NCI-H526 (cell line): Measurements from ENCODE around the gene SLC2A14.
"Not testable (repeated sequence)": the region's sequence is repeated elsewhere in the genome, so short reads cannot be mapped to it uniquely, and the experiment has no call there.

Experiments
- DNase-seq, 2 experiments: peaks; one replicate each; lab custom pipeline; 2025; lab: John Stamatoyannopoulos, UW

The SLC2A14 gene

DNA sequence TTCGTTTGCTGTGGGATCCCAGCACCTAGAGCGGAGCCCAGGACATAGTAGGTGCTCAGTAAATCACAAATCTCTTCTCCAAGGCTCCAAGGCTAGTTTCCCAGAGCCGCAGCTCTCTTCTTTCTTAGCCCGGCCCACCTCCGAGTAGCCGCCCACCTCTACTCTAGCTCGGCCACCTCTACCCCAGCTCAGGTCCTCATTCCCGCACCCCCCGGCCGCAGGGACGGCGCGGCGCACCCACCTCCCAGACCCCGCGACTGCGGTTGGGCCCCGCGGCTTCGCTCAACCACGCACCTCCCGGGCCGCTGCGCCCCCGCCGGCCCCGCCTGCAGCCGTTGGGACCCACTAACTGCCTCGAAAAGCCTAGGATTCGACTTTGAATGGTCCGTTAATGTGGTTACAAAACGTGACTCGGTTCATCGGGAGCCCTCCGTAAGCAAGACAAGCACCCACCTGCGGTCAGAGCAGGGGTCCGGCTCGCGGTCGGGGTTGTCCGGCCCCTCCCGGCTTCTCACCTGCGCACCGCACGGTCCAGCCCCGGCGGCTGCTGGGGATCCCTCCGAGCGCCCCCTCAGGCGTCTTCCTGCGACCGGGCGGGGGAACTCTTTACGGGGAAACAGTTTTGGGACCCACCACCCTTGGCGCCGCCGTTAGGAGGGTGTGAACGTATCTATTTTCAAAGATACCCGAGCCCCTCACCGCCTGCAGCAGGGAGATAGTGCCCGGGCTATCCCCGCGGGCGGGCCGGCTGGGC is at the start of gene SLC2A14:
Gene SLC2A14, minus strand, starts transcription at position 350 of the 754 bp plus-strand sequence. CDS start 3,035 bp downstream, outside the sequence.
- no peak for DNase-seq

DNA sequence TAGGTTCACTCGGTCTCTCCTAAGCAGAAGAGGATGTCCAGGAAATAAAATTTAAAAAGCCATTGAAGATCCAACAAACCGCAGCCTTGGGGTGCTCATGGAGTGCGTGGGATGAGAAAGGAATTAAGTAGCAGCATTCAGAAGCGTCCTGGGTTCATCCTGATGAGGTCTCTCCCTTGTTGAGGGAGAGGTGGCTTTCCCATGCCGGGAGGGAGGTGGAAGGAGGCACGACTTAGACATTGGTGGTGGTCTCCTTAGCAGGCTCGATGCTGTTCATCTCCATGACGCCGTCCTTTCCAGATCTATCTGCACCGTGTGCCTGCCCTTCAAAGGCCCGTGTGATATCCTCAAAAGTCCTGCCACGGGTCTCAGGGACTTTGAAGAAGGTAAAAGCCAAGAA is 48.5 kb upstream of the SLC2A14 start:
- DNase-seq = not testable (repeated sequence)

DNA sequence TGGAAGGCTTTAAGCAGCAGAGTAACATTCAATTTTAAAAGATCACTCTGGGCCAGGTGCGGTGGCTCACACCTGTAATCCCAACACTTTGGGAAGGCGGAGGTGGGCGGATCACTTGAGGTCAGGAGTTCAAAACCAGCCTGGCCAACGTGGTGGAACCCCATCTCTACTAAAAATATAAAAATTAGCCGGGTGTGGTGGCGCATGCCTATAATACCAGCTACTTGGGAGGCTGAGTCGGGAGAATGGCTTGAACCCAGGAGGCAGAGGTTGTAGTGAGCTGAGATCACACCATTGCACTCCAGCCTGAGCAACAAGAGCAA is 45.5 kb upstream of the SLC2A14 start:
- DNase-seq = not testable (repeated sequence)

DNA sequence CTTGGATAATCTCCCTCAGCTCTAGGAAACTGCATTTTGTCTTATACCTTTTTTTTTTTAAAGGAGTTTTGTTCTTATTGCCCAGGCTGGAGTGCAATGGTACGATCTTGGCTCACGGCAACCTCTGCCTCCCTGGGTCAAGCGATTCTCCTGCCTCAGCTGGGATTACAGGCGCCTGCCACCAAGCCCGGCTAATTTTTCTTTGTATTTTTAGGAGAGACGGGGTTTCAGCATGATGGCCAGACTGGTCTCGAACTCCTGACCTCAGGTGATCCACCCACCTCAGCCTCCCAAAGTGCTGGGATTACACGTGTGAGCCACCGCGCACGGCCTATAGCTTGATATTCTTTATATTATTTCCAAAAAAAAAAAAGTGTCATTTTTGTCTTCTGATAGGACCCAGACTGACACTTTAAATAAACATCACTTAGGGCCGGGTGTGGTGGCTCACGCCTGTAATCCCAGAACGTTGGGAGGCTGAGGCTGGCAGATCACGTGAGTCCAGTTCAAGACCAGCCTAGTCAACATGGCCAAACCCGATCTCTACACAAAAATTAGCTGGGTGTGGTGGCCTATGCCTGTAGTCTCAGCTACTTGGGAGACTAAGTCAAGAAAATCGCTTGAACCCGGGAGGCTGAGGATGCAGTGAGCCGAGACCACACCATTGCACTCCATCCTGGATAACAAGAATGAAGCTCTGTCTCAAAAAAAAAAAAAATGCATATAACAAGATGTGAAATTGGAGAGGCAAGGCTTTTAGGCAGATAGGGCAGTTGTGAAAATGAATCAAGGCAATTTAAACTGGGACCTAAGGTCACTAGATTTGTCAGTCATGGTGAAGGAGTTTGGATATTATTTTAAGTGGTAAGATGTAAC is 44.9 kb upstream of the SLC2A14 start:
- no peak for DNase-seq

DNA sequence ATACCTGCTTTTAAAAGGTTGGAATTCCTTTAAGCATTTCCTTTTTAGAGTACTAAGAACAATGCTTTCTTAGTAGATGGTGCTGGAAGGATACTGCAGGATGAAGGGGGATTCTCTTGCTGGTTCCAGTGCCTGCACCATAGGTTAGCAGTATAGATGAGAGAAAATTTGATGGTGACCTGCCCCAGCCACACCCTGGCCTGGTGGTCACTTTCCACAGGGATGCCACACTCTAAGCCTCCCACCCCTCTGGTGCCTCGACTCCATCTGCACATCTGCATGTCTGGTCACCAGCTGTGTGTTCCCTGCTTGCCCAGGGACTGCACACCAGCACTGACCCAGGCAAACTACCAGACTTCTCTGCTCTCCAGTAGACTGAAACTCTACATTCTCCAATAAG is 44.2 kb upstream of the SLC2A14 start:
- no peak for DNase-seq

DNA sequence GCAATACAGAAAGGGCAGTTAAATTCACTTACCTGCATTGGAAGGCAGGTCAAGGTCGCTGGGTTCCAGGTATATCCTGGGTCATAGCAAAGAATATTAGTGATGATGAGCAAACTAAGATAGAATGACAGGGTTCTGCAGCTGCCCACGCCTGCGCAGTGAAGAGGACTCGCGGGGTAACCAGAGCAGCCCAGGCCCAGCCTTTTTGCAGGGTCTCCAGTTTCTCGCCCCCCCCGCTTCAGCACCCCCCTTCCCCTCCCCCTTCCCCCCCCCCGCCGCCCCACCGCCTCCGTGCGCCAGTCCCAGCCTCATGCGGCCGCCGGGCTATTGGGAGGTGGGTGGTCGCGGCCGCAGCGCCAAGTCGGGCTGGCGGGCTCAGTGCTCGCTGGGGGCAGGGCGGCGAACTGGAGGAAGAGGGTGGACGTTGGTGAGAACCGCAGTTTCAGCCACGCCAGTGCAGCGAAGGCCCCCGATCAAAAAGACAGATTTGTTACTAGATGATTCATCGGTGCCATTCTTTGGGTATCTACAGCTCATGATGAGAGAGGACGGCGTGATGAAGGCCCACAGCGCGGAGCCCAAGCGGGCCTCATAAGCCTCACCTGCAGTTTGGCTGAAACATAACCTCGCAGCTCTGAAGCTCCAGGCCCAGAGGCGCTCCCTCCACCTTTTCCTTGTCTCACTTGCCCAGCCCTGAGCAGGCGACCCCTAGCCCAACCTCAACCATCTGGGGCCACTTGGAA is 43.1 kb upstream of the SLC2A14 start:
- no peak for DNase-seq

DNA sequence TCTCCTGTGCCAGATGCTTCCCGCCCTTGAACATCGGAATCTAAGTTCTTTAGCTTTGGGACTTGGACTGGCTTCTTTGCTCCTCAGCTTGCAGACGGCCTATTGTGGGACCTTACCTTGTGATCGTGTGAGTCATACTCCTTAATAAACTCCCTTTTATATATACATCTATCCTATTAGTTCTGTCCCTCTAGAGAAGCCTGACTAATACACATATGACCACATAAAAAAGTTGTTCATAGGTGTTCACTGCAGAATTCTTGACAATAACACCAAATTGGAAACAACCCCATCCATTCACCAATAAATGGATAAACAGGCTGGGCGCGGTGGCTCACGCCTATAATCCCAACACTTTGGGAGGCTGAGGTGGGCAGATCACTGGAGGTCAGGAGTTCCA is 37.4 kb upstream of the SLC2A14 start:
- DNase-seq = not testable (repeated sequence)

DNA sequence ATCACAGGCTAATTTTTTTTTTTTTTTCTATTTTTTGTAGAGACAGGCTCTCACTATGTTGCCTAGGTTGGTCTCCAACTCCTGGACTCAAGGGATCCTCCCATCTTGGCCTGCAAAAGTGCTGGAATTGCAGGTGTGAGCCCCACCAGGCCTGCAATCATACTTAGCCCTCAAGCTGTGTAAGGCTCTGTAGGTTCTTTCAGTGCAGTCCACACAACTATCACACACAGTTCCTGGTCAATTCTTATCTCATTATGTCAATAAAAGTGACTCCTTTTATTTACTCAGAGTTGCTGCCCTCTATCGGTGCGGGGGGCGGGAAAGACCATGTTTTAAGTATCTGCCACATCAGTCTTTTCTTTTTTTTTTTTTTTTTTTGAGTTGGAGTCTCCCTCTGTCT is 34.3 kb upstream of the SLC2A14 start:
- peak; percentile 20 to 68 for DNase-seq

DNA sequence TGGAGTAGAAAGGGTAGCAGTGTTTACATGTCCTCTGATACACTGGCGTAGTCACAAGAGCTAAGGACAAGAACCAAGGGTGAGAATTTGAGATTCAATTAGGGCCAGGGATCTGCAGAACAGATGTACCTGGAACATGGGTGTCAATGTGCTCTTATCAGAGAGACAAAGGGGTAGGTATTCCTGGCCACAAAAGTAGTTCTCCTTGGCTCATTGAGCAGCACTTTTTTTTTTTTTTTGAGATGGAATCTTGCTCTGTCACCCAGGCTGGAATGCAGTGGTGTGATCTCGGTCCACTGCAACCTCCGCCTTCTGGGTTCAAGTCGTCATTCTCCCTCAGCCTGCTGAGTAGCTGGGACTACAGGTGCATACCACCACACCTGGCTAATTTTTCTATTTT is 33.6 kb upstream of the SLC2A14 start:
- DNase-seq = not testable (repeated sequence)

DNA sequence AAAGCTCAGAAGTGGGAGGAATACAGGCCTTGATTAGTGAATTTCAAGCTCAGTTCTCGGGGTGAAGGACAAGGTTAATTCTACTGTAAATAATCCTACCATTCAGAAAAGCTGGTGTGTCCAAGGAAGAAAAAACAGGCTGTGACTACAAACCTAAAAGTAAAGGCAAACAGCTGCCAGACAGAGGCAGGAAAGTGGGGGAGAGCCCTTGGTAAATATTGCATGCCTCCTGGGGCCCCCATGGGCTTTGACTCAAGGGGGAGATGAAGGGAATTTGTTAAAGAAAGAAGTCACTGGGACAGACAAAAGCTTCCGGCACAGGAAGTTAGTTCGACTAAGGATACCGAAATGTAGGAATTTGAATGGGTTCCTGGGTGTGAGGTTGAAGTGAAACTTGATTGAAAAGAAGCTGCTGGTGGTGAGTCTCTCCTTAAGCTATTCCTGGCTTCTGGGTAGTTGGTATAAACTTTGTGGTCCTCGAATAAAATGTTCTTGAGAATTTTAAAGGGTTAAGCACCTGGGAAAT is 32.9 kb upstream of the SLC2A14 start:
- DNase-seq = not testable (repeated sequence)

DNA sequence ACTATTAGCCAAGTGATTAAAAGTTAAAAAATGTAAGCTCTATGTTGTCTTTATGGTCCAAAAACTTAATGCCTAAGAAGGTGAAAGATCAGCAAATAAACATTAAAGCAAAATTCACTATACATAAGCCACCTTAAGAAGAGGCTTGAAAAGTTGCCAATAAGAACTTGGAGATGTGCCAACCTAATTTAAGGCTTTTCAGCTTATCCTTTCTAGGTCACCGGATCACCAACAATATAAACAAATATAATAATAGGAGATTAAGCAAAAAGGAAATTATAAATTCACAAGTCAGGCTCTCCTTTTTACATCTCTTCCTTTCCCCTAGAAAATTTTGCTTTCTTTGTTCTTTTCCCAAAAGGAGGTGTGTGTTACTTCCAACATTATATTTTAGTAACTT is 32.4 kb upstream of the SLC2A14 start:
- DNase-seq = no peak

DNA sequence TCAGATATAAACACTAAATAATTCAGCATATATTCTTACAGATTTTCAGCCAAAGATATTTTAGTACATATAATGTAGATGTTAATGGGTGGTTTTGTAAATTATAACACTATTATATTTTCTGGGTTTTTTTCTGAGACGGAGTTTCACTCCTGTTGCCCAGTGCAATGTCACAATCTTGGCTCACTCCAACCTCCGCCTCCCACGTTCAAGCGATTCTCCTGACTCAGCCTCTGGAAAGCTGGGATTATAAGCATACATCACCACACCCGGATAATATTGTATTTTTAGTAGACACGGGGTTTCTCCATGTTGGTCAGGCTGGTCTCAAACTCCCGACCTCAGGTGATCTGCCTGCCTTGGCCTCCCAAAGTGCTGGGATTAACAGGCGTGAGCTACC is 29.7 kb upstream of the SLC2A14 start:
- not testable (repeated sequence) for DNase-seq

DNA sequence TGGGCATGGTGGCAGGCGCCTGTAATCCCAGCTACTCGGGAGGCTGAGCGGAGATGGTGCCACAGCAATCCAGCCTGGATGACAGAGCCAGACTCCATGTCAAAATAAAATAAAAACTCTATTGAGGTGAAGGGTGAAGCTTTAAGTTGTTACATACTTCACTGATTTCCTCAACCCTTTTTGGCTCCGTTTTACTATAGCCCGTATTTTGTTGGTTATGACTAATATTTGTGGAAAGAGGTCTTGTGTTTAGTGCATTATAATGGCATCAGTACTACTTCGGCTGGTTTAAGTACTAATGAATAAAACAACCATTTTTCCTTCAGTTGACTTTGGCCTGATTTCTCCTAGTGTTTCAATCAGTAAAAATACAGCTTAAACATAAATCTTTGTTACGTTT is 27.0 kb upstream of the SLC2A14 start:
- DNase-seq = no peak

DNA sequence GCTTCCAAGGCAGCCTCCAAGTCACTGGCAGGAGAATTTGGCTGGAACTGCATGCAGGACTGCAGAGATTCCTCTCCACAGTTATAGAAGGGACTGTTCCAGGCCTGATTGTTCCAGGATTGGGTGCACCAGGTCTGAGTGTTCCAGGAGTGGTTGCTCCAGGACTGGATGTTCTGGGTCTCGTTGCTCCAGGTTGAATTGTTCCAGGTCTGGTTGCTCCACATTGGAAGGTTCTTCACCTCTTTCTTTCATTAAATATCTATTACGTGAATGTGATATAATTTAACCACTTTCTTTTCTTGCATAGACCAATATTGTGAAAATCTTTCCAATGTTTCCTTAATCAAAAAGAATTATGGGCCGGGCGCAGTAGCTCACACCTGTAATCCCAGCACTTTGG is 24.0 kb upstream of the SLC2A14 start:
- DNase-seq = not testable (repeated sequence)

DNA sequence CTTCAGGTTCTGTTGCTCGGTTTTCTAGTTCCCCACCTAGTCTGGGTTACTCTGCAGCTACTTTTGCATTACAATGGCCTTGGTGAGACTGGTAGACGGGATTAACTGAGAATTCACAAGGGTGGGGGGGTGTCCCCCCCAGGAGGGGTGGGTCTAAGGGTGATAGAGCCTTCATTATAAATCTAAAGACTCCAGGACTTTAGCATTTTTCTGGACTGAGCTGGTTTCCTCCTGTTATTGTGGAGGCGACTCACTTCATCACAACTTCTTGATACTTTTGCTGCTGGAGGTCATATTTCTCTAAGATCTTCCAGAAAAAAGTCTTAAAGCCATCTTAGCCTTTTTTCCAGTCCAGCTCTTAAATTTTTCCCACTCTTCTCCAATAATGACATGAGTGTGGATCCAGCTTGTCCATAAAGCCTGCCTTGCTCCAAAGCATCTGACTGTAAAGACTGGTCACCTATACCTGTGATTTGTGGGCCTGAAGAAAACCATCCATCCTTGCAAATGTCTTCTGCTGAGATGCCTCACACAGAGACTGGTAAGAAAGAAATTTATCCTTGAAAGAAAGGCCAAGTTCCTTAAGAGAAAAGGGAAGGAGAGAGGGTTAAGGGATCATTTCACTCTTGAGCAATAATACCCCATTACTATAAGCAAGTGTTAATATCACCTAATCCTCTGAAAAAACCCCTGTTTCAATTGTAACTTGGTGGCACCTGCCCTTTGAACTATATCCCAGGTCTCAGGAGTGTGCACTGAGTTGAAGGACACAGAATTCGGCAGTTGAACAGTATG is 19.7 kb upstream of the SLC2A14 start:
- DNase-seq = no peak

DNA sequence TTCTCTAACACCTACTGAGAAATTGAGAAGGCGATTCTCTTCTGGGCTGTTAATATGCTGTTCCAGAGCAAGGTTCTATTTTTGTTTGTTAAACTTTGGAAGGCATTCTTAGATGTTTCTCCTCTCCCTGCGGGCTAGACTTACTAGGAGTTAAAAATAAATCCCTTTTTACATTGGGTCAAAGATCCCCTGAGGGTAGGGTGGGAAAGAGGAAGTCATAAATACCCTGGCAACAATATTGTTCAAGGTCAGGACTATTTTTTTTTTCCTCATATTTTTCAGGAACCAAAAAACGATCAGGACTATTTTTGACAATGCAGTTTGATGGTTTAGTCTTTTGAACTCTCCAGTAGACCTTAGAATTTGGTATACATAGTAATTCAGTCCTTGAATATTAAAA is 12.0 kb upstream of the SLC2A14 start:
- DNase-seq = no peak

DNA sequence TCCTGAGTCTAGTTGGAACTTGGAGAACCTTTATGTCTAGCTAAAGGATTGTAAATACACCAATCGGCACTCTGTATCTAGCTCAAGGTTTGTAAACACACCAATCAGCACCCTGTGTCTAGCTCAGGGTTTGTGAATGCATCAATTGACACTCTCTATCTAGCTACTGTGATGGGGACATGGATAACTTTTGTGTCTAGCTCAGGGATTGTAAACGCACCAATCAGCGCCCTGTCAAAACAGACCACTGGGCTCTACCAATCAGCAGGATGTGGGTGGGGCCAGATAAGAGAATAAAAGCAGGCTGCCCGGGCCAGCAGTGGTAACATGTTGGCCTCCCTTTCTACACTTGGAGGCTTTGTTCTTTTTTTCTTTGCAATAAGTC is 9.0 kb upstream of the SLC2A14 start:
- DNase-seq = not testable (repeated sequence)

DNA sequence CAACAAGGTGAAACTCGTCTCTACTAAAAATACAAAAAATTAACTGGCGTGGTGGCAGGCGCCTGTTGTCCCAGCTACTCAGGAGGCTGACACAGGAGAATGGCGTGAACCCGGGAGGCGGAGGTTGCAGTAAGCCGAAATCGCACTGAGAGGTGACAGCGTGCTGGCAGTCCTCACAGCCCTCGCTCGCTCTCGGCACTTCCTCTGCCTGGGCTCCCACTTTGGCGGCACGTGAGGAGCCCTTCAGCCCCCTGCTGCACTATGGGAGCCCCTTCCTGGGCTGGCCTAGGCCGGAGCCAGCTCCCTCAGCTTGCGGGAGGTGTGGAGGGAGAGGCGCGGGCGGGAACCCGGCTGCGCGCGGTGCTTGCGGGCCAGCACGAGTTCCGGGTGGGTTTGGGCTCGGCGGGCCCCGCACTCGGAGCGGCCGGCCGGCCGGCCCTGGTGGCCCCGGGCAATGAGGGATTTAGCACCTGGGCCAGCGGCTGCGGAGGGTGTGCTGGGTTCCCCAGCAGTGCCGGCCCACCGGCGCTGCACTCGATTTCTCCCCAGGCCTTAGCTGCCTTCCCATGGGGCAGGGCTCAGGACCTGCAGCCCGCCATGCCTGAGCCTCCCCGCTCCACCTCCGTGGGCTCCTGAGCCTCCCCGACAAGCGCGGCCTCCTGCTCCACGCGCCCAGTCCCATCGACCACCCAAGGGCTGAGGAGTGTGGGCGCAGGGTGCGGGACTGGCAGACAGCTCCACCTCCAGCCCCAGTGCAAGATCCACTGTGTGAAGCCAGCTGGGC is 8.4 kb upstream of the SLC2A14 start:
- DNase-seq = not testable (repeated sequence)

DNA sequence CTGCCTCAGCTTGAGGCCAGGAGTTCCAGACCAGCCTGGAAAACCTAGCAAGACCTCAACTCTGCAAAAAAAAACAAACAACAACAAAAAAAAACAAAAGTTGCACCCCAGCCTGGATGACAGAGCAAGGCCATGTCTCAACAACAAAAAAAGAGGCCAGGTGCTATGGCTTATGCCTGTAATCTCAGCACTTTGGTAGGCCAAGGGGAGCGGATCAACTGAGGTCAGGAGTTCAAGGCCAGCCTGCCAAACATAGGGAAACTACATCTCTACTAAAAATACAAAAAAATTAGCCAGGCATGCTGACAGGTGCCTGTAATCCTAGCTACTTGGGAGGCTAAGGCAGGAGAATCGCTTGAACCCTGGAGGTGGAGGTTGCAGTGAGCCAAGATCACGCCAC is 6.5 kb upstream of the SLC2A14 start:
- DNase-seq = no peak

DNA sequence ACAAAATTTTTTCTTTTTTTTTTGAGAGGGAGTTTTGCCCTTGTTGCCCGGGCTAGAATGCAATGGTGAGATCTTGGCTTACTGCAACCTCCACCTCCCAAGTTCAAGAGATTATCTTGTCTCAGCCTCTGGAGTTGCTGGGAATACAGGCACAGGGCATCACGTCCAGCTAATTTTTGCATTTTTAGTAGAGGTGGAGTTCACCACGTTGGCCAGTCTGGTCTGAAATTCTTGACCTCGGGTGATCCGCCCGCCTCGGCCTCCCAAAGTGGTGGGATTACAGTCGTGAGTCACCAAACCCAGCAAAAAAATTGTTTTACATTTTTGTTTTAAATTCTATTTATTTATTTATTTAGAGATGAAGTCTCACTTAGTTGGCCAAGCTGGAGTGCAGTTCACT is 4.7 kb upstream of the SLC2A14 start:
- DNase-seq = no peak

DNA sequence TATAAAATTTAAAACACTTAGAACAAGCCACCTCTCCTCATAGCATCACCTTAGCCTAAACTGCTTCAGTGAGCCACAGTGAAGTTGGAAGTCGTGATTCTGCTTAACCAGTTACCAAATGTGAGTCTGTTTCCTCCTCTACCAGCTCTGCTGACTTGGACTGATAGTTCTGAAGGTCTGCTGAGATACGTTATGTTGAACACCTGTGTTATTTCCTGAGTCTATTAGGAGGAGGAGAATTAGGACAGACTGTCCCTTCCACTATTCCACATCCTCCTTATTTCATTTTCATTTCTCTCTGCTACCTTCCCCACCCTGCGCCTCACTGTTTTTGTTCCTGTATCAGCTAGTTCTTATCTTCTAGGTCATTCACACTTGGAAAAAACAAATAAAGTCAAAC is 2.4 kb downstream of the SLC2A14 start:
- no peak for DNase-seq
